Measurements from ENCODE around the gene TMPRSS13. TPM values are rescaled to one million over a fixed set of nuclear protein-coding genes. Genes with fewer than 3 reads are reported as not detected.

Gene TMPRSS13
- total RNA-seq, 2 experiments from 2014 or later, result 2.0 to 2.6 TPM

GRCh38 chr11:117851852-117852251 is 77.3 kb downstream of the TMPRSS13 start:
- intact Hi-C loops (cut with micrococcal nuclease), result no loop called here
- no peak overlapping the region for H3K27ac Mint-ChIP-seq

GRCh38 chr11:117851106-117851505 is 78.1 kb downstream of the TMPRSS13 start:
- intact Hi-C loops (cut with micrococcal nuclease), result no loop called here
- H3K27me3 Mint-ChIP-seq, result peaks cover 4% of the 10 kb centered on the region
- peaks cover 2% of the 10 kb centered on the region for H3K36me3 Mint-ChIP-seq
- no peak overlapping the region for H3K4me3 Mint-ChIP-seq
- peaks cover 19% of the 10 kb centered on the region for H3K9me3 Mint-ChIP-seq
- DNase-seq, result no peak
- CTCF ChIA-PET, result interaction anchor here (1.4 to 2.5 kb wide), 3 partner anchors 95 to 202 kb away, joined by 3 to 9 read pairs (median 6); no protein-coding TSS in a partner anchor
- peaks cover 9% of the 10 kb centered on the region for H3K4me1 Mint-ChIP-seq (ENCODE audit: low read depth)
- POLR2A ChIA-PET, result no interaction called here
- no peak overlapping the region for H3K27ac Mint-ChIP-seq

More at GRCh38 chr11:117851852-117852251, 77.3 kb downstream of the TMPRSS13 start:
- POLR2A ChIA-PET, result no interaction called here
- H3K4me3 Mint-ChIP-seq, result no peak overlapping the region
- H3K36me3 Mint-ChIP-seq, result peaks cover 2% of the 10 kb centered on the region
- peaks cover 19% of the 10 kb centered on the region for H3K9me3 Mint-ChIP-seq
- no peak for DNase-seq
- CTCF ChIA-PET, result interaction anchor here (1.4 to 2.5 kb wide), 4 partner anchors 34 to 201 kb away, joined by 3 to 9 read pairs (median 5); no protein-coding TSS in a partner anchor
- peaks cover 6% of the 10 kb centered on the region for H3K27me3 Mint-ChIP-seq
- peaks cover 9% of the 10 kb centered on the region for H3K4me1 Mint-ChIP-seq (ENCODE audit: low read depth)

Other genes starting within 250 kb of the TMPRSS13 start
- under 1 TPM; 0.29 to 0.67 TPM for gene DSCAML1, start 132.2 kb downstream of the TMPRSS13 start, total RNA-seq
- not detected for gene FXYD2, start 104.7 kb downstream of the TMPRSS13 start, total RNA-seq
- gene FXYD6, start 52.7 kb downstream of the TMPRSS13 start, total RNA-seq, result under 1 TPM; 0.26 to 0.61 TPM
- gene IL10RA, start 57.0 kb upstream of the TMPRSS13 start, total RNA-seq, result 100 to 1,000 TPM; 114 to 117 TPM
- gene TMPRSS4, start 147.7 kb upstream of the TMPRSS13 start, total RNA-seq, result not detected
- gene SMIM35, start 157.6 kb upstream of the TMPRSS13 start, total RNA-seq, result under 1 TPM; 0.22 to 0.40 TPM
- under 1 TPM; 0.22 to 0.36 TPM for gene SCN4B, start 223.4 kb upstream of the TMPRSS13 start, total RNA-seq
- not detected for gene SCN2B, start 247.2 kb upstream of the TMPRSS13 start, total RNA-seq

Measured in activated CD4-positive, alpha-beta memory T cell treated with anti-CD3 and anti-CD28 coated beads for 36 hours (primary cell).